Naive thymus-derived CD4-positive, alpha-beta T cell (primary cell): Measurements from ENCODE around the gene ZBTB46. TPM values are rescaled to one million over a fixed set of nuclear protein-coding genes. Genes with fewer than 3 reads are reported as not detected.

Source experiments
- ATAC-seq: fragments of 150-1000 bp; cut with Tn5 transposase; 2 replicates; pipeline ENCODE4 v1.10.0; 2021; ENCODE audit warnings: mild to moderate bottlenecking, moderate library complexity
- CTCF ChIA-PET: fragments of 350-600 bp; sonication (Branson Sonifier 250); formaldehyde crosslinking; loops from one replicate; lab custom pipeline; 2021; ENCODE audit warnings: antibody characterized with exemption; lab: Charles Lee
- POLR2A ChIA-PET: fragments of 350-600 bp; sonication (Branson Sonifier 250); formaldehyde crosslinking; loops from one replicate; lab custom pipeline; 2021; ENCODE audit warnings: antibody characterized with exemption, inconsistent platforms; lab: Charles Lee
- DNase-seq, 9 donors: peaks; one replicate each; pipeline versions ENCODE4 v3.0.0 to v3.0.0-alpha.2; 2020 to 2022; ENCODE audit warnings: mixed read lengths in 1 of 9
- H3K27ac ChIP-seq: one replicate; pipeline ENCODE4 v1.7.0; 2013; ENCODE audit warnings: mild to moderate bottlenecking, low read depth, low read length, moderate library complexity
- H3K27me3 ChIP-seq, 2 donors: one replicate each; pipeline ENCODE4 v1.7.0; 2013; ENCODE audit warnings: low read length in 2 of 2, mild to moderate bottlenecking in 2 of 2, moderate library complexity in 2 of 2; ENCODE audit not compliant: control insufficient read depth in 2 of 2, insufficient read depth in 2 of 2
- H3K36me3 ChIP-seq, 3 experiments: 1 replicate in 2 of 3; 2 replicates in 1 of 3; pipeline ENCODE4 v1.7.0; 2013; ENCODE audit warnings: low read length in 3 of 3, mild to moderate bottlenecking in 3 of 3, moderate library complexity in 1 of 3; ENCODE audit not compliant: insufficient read depth in 3 of 3, control insufficient read depth in 2 of 3
- H3K4me1 ChIP-seq, 2 donors: one replicate each; pipeline ENCODE4 v1.7.0; 2013; ENCODE audit warnings: low read length in 2 of 2, mild to moderate bottlenecking in 2 of 2, moderate library complexity in 1 of 2; ENCODE audit not compliant: control insufficient read depth in 2 of 2, insufficient read depth in 2 of 2
- H3K4me3 ChIP-seq: 2 replicates; pipeline ENCODE4 v1.7.0; 2013; ENCODE audit warnings: mild to moderate bottlenecking, low read length
- H3K9me3 ChIP-seq, 3 experiments: 1 replicate in 2 of 3; 2 replicates in 1 of 3; pipeline ENCODE4 v1.7.0; 2013; ENCODE audit warnings: low read length in 3 of 3; ENCODE audit not compliant: control insufficient read depth in 2 of 3
- H3K27ac Mint-ChIP-seq, 9 donors: one replicate each; pipeline ENCODE4 v1.8.0; 2020 to 2022; ENCODE audit warnings: mixed read lengths in 9 of 9, mild to moderate bottlenecking in 8 of 9, moderate library complexity in 5 of 9, inconsistent platforms in 2 of 9
- H3K27me3 Mint-ChIP-seq, 5 donors: one replicate each; pipeline ENCODE4 v1.8.0; 2021 to 2022; ENCODE audit warnings: mixed read lengths in 5 of 5, mild to moderate bottlenecking in 1 of 5
- H3K36me3 Mint-ChIP-seq, 5 donors: one replicate each; pipeline ENCODE4 v1.8.0; 2020 to 2022; ENCODE audit warnings: mixed read lengths in 5 of 5, mild to moderate bottlenecking in 3 of 5, inconsistent platforms in 1 of 5
- H3K4me1 Mint-ChIP-seq, 7 donors: one replicate each; pipeline ENCODE4 v1.8.0; 2020 to 2022; ENCODE audit warnings: mixed read lengths in 7 of 7, mild to moderate bottlenecking in 3 of 7, inconsistent platforms in 1 of 7
- H3K4me3 Mint-ChIP-seq, 10 donors: one replicate each; pipeline ENCODE4 v1.8.0; 2020 to 2022; ENCODE audit warnings: mild to moderate bottlenecking in 10 of 10, mixed read lengths in 10 of 10, moderate library complexity in 6 of 10, inconsistent platforms in 2 of 10
- H3K9me3 Mint-ChIP-seq, 11 donors: one replicate each; pipeline ENCODE4 v1.8.0; 2020 to 2022; ENCODE audit warnings: mixed read lengths in 11 of 11, mild to moderate bottlenecking in 4 of 11, inconsistent platforms in 1 of 11, moderate library complexity in 1 of 11
- intact Hi-C, 2 donors: fragments of 100-400 bp; cut with micrococcal nuclease; formaldehyde crosslinking; loops; one replicate each; pipeline ENCODE4 v1.15.1; 2023
- polyA plus RNA-seq, 2 donors: library from polyadenylated mRNA; unstranded; fragments of 300-500 nt; fragmentation: Illumina TruSeq; gene quantifications; one replicate each; pipeline ENCODE4 v1.2.3, GENCODE V29; 2021
- total RNA-seq, 6 experiments: library from RNA in 5 of 6; stranded (reverse) in 5 of 6; gene quantifications; 1 replicate in 5 of 6; 2 replicates in 1 of 6; pipeline ENCODE4 v1.2.3 and lab custom pipeline; 2021 to 2026

The ZBTB46 gene
- total and polyA plus RNA-seq, 7 experiments from 2014 or later, result 0.03 to 1.7 (median 0.07) TPM; not detected in 1

DNA sequence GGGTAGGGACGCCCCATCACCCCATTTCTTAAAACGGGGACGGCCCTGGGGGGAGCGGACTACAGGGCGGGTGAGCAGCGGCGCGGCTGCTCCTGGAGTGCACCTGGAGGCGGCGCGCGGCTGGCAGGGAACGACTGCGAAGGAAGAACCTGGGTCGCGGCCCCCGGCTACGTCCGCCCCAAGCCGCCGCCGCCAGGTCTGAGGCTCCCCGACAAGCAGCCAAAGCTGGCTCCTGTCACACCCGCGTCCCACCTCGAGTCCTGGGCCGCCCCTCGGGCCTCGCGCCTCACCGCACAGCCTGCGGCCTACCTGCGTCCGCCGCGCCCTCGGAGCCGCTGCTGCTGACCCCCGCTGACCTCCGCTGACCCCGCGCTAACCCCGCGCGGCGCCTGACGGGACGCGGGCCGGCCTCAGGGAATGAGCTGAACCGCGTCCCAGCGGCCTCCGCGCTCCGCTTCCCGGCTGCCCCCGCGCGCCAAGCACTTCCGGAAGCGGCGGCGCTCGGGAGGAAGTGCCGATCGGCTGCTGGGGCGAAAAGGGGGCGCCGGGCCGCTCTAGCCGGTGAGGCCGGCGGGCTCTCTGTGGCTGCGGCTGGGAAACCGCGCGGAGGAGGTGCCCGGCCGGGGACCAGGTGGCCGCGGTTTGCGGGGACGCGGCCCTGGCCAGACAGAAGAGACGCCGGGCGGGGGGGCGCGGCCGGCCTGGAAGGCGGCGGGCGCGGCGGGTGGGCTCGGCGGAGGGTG is 123.3 kb downstream of the ZBTB46 start, which contains the start of the genes ARFRP1 and ZGPAT:
ARFRP1 (minus strand) TSS at position 419 of the 743 bp plus-strand sequence. CDS start 885 bp downstream, outside the sequence.
ZGPAT (plus strand) TSS at position 482 of the 743 bp plus-strand sequence. CDS start 542 bp downstream, outside the sequence.
- Histone ChIP-seq H3K9me3 (no peaks in the 10 kb centered on the region), H3K36me3 (peaks cover 0 to 75% (median 27%) of the 10 kb centered on the region in 3 experiments), H3K4me1 (peaks cover 22 to 30% of the 10 kb centered on the region in 2 donors), H3K4me3 (peak within 1 kb of the TSS; percentile 91), H3K27me3 (no peaks in the 10 kb centered on the region), H3K27ac (peak within 1 kb of the TSS; percentile 81)
- H3K9me3 Mint-ChIP-seq, result peaks cover 0 to 5% (median 0%) of the 10 kb centered on the region in 11 donors
- peak; percentile 77 to 92 (median 88) for DNase-seq
- ATAC-seq, result peak; percentile 92
- ChIA-PET POLR2A (interaction anchor here (0.7 to 5.1 kb wide), 23 partner anchors 10 to 372 kb away, joined by 3 to 137 read pairs (median 4); partner anchors contain the start of genes GMEB2, LIME1, OPRL1 and PPDPF), CTCF (interaction anchor here (0.6 to 2.7 kb wide), 16 partner anchors 9 to 359 kb away, joined by 3 to 27 read pairs (median 4); partner anchors contain the start of genes LIME1, PRPF6, PTK6 and SLC2A4RG)
- H3K4me3 Mint-ChIP-seq, result peak within 1 kb of the TSS; percentile 86 to 95 (median 90)
- intact Hi-C loops, result loop anchor here (1.0 to 5.0 kb wide), 22 partner anchors 23 to 415 kb away; partner anchors contain the start of genes RTEL1 (in 2 of the 2), TCEA2 (in 2 of the 2), UCKL1 (in 2 of the 2) and DNAJC5 (in 1 of the 2)
- peaks cover 15 to 37% (median 24%) of the 10 kb centered on the region in 5 donors for H3K36me3 Mint-ChIP-seq
- peak within 1 kb of the TSS; percentile 82 to 97 (median 87) for H3K27ac Mint-ChIP-seq
- no peaks in the 10 kb centered on the region for H3K27me3 Mint-ChIP-seq
- H3K4me1 Mint-ChIP-seq, result peaks cover 33 to 62% (median 46%) of the 10 kb centered on the region in 7 donors

DNA sequence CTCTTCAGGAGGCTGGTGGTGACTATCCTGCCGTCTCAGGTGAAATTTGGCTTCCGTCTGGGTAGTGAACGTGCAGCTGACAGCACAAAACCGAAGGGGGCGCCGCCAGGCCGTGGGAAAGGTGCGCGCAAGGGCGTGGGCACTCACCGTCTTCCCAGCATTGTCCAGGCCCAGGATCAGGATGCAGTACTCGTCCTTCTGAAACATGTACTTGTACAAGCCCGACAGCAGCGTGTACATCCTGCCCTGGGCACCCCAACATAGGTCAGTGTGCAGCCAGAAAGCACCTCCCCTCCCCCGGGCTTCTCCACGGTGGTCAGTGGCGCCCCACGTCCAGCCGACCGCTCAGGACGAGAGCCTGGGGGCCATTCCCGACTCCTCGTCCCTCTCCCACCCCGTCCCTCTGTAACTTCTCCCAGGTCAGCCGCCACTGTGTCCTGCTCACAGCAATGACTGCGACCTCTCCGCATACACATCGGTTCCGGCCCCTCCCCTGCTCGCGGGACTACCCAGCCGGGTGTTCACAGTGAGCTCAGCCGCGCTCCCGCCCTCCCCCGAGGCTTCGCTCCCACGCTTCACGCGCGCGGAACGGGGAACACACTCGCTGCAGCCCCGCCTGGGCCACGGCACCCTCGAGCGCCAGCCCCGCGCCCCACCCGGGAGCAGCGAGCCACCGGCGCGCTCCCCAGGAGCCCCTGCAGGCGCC is 124.1 kb downstream of the ZBTB46 start:
- peak overlapping the region; percentile 82 to 97 (median 87) for H3K27ac Mint-ChIP-seq
- H3K4me1 Mint-ChIP-seq, result peaks cover 26 to 54% (median 41%) of the 10 kb centered on the region in 7 donors
- no peaks in the 10 kb centered on the region for H3K27me3 Mint-ChIP-seq
- peak overlapping the region; percentile 86 to 95 (median 90) for H3K4me3 Mint-ChIP-seq
- H3K36me3 ChIP-seq, result peaks cover 0 to 69% (median 27%) of the 10 kb centered on the region in 3 experiments
- H3K9me3 Mint-ChIP-seq, result peaks cover 0 to 2% (median 0%) of the 10 kb centered on the region in 11 donors
- DNase-seq, result peak; percentile 42 to 70 (median 66)
- no peaks in the 10 kb centered on the region for H3K9me3 ChIP-seq
- peak; percentile 70 for ATAC-seq
- H3K4me3 ChIP-seq, result peak overlapping the region; percentile 91
- no peaks in the 10 kb centered on the region for H3K27me3 ChIP-seq
- ChIA-PET CTCF (interaction anchor here (0.7 to 2.7 kb wide), 16 partner anchors 9 to 360 kb away, joined by 3 to 27 read pairs (median 4); partner anchors contain the start of genes LIME1, PRPF6, PTK6 and SLC2A4RG), POLR2A (interaction anchor here (0.6 to 5.1 kb wide), 25 partner anchors 10 to 372 kb away, joined by 3 to 137 read pairs (median 4); partner anchors contain the start of genes GMEB2, LIME1, OPRL1 and PPDPF)
- intact Hi-C loops, result loop anchor here (1.0 to 5.0 kb wide), 22 partner anchors 23 to 415 kb away; partner anchors contain the start of genes RTEL1 (in 2 of the 2), TCEA2 (in 2 of the 2), UCKL1 (in 2 of the 2) and DNAJC5 (in 1 of the 2)
- peak overlapping the region; percentile 81 for H3K27ac ChIP-seq
- H3K4me1 ChIP-seq, result peaks cover 22 to 30% of the 10 kb centered on the region in 2 donors
- H3K36me3 Mint-ChIP-seq, result peaks cover 10 to 29% (median 17%) of the 10 kb centered on the region in 5 donors

DNA sequence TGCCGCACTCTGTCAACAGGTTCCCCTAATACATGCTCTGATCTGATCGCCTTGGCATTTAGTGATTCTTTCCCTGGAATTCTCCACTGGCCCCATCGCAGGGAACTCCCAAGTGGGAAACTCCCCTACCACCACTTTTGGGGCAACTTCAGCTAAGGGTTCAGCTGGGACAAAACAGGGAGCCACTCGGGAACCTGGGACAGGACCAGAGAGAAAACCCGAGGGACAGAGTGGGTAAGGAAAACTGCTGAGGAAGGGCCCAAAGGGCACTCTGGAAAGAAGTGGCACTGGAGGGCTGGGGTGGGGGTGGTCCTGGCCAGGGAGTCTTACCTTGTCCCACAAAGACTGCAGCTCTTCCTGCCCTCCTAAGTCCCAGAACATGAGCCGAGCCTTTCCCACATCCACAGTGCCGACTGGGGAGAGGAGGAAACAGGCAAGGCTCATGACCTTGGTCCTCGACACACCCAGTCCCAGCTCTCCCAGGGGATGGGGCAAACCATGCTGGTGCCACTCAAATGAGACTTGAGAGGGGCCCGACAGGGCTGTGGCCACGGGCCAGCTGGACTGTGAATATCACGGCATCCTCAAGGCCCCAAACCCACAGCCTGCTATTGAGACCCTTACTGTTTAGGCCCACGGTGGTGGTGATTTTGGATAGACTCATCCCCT is 124.9 kb downstream of the ZBTB46 start:
- Histone ChIP-seq H3K4me3 (peak overlapping the region; percentile 91), H3K27ac (peak overlapping the region; percentile 81), H3K4me1 (peaks cover 22 to 25% of the 10 kb centered on the region in 2 donors), H3K36me3 (peaks cover 0 to 61% (median 22%) of the 10 kb centered on the region in 3 experiments), H3K9me3 (no peaks in the 10 kb centered on the region), H3K27me3 (no peaks in the 10 kb centered on the region)
- ChIA-PET POLR2A (interaction anchor here (0.8 to 5.1 kb wide), 7 partner anchors 9 to 250 kb away, joined by 3 to 137 read pairs (median 11); partner anchors contain the start of genes LIME1, SLC2A4RG, TNFRSF6B and TPD52L2), CTCF (interaction anchor here (0.7 to 2.7 kb wide), 5 partner anchors 9 to 34 kb away, joined by 3 to 27 read pairs (median 3); partner anchors contain the start of gene LIME1)
- DNase-seq, result no peak
- intact Hi-C loops, result loop anchor here (2.0 to 5.0 kb wide), 11 partner anchors 25 to 416 kb away; partner anchors contain the start of genes GMEB2 (in 1 of the 2), PTK6 (in 1 of the 2), TCEA2 (in 1 of the 2) and UCKL1 (in 1 of the 2)
- peaks cover 22 to 46% (median 39%) of the 10 kb centered on the region in 7 donors for H3K4me1 Mint-ChIP-seq
- peak overlapping the region; percentile 82 to 97 (median 87) for H3K27ac Mint-ChIP-seq
- H3K9me3 Mint-ChIP-seq, result peaks cover 0 to 2% (median 0%) of the 10 kb centered on the region in 11 donors
- H3K36me3 Mint-ChIP-seq, result peaks cover 9 to 22% (median 13%) of the 10 kb centered on the region in 5 donors
- no peak for ATAC-seq
- H3K27me3 Mint-ChIP-seq, result no peaks in the 10 kb centered on the region
- peak overlapping the region; percentile 86 to 95 (median 90) for H3K4me3 Mint-ChIP-seq

DNA sequence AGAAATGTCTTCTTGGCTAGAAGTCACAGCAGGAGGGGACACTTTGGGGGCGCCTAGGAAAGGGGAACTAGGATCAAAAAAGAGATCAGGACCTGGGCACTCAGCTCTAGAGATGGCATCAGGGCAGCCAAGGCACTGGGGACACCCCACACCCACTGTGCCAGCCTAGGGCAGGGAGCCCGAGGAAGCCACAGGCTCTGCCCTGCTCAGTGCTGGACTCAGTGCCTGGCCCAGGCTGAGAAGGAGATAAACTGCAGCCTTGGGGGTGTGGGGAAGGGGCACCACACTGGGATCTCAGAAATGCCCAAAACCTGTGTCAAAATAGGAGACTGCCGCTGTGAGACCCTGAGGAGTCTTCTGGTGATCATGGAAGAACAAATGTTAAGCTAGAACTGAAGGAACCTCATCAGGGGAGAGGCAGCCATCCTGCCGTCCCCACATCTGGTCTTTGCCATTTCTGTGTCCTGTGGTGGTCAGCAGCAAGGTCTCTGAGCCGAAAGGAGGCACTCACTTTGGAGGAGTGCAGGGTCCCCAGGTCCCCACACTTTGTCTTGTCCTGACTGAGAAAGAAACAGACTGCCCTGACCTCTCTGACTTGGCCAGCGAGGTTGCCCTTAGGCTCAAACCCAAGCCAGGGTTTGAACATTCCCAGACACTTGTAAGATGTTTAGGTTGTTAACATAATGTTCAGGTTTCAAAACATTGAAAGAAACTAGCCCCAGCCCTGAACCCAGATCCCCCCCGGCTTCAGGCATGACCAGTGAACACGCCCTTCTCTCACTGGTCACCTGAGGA is 125.6 kb downstream of the ZBTB46 start:
- Histone ChIP-seq H3K9me3 (no peaks in the 10 kb centered on the region), H3K27me3 (no peaks in the 10 kb centered on the region), H3K4me1 (peaks cover 17 to 22% of the 10 kb centered on the region in 2 donors), H3K4me3 (no peak overlapping the region), H3K36me3 (peaks cover 0 to 54% (median 22%) of the 10 kb centered on the region in 3 experiments), H3K27ac (peak overlapping the region; percentile 81)
- ATAC-seq, result no peak
- CTCF ChIA-PET, result interaction anchor here (0.8 to 2.7 kb wide), 4 partner anchors 8 to 35 kb away, joined by 3 to 27 read pairs (median 4); partner anchors contain the start of gene LIME1
- Mint-ChIP-seq H3K4me1 (peaks cover 15 to 39% (median 31%) of the 10 kb centered on the region in 7 donors), H3K36me3 (peaks cover 4 to 16% (median 6%) of the 10 kb centered on the region in 5 donors), H3K27ac (peak overlapping the region in 5 of 9 donors; percentile 38 to 94 (median 42)), H3K9me3 (peaks cover 0 to 2% (median 0%) of the 10 kb centered on the region in 11 donors), H3K4me3 (peak overlapping the region in 5 of 10 donors; percentile 18 to 90 (median 41)), H3K27me3 (no peaks in the 10 kb centered on the region)
- POLR2A ChIA-PET, result interaction anchor here (0.8 to 5.1 kb wide), 3 partner anchors 22 to 97 kb away, joined by 3 to 137 read pairs (median 8); partner anchors contain the start of genes LIME1 and SLC2A4RG
- no peak for DNase-seq
- intact Hi-C loops, result loop anchor here (2.0 to 5.0 kb wide), 11 partner anchors 25 to 417 kb away; partner anchors contain the start of genes GMEB2 (in 1 of the 2), PTK6 (in 1 of the 2), TCEA2 (in 1 of the 2) and UCKL1 (in 1 of the 2)
